Measurements from ENCODE around the gene SLC2A11. TPM values are rescaled to one million over a fixed set of nuclear protein-coding genes. Genes with fewer than 3 reads are reported as not detected.
A peak's percentile ranks its signal among the peaks of the same experiment; 100 is the strongest.

SLC2A11 gene
- total and polyA plus RNA-seq, 10 of the 15 experiments (the other 5 are each of a cell fraction or from before 2014, with no cell fraction given), result 0.98 to 18.3 (median 8.6) TPM

GRCh38 chr22:23836281-23836680, 21.4 kb upstream of the SLC2A11 start:
- CTCF ChIA-PET, result interaction anchor here (1.7 to 3.7 kb wide), 2 partner anchors 13 to 65 kb away, joined by 6 to 12 read pairs; partner anchors contain the start of gene MMP11
- intact Hi-C loops (cut with micrococcal nuclease; ENCODE audit: unreplicated experiment), result no loop called here
- Histone ChIP-seq H3K27ac (ENCODE audit: control insufficient read depth, insufficient read depth) (no peak overlapping the region), H3K36me3 (ENCODE audit: control insufficient read depth in 2 of 2, insufficient read depth in 2 of 2, low read length in 1 of 2) (peaks cover 11 to 42% of the 10 kb centered on the region in 2 experiments), H3K4me2 (ENCODE audit: control insufficient read depth, insufficient read depth) (no peak overlapping the region), H3K27me3 (replicated peaks in 1 of 2; ENCODE audit: control insufficient read depth in 2 of 2, insufficient read depth in 2 of 2, low read length in 1 of 2) (no peaks in the 10 kb centered on the region), H3K79me2 (ENCODE audit: control insufficient read depth, insufficient read depth, low read length) (no peaks in the 10 kb centered on the region; the same call in 1 of the 2 replicates), H3K4me1 (ENCODE audit: control insufficient read depth, insufficient read depth, low read length) (peaks cover 17% of the 10 kb centered on the region), H3K4me3 (no peak overlapping the region), H3K9me3 (replicated peaks; ENCODE audit: control insufficient read depth, insufficient read depth, low read length) (no peaks in the 10 kb centered on the region), H2AFZ (ENCODE audit: control insufficient read depth, low read depth, low read length) (no peak overlapping the region), H3K9ac (ENCODE audit: control insufficient read depth, insufficient read depth, low read length) (no peak overlapping the region), H4K20me1 (ENCODE audit: control insufficient read depth, insufficient read depth) (no peaks in the 10 kb centered on the region)
- POLR2A ChIA-PET, result no interaction called here
- SMC1A ChIA-PET (ENCODE audit: uncharacterized antibody, unreplicated experiment), result interaction anchor here (0.9 to 1.9 kb wide), 2 partner anchors 10 to 65 kb away, joined by 3 to 5 read pairs; no protein-coding TSS in a partner anchor
- RAD21 ChIA-PET (ENCODE audit: unreplicated experiment), result no interaction called here
- DNase-seq (ENCODE audit: low read depth, low spot score), result no peak
- 49% methylated on average over 5 of the region's 5 CpGs for WGBS (ENCODE audit: insufficient coverage, insufficient replicate concordance, low lambda C conversion rate, missing lambda C conversion rate)
- TF ChIP-seq HDAC2 (IDR thresholded peaks at IDR 0.05), result no peak
- TF ChIP-seq E2F8 (IDR thresholded peaks at IDR 0.05; ENCODE audit: low read depth, partially characterized antibody), result no peak
- no peak for TF ChIP-seq KDM1A (IDR thresholded peaks at IDR 0.05; ENCODE audit: borderline replicate concordance)
- no peak for TF ChIP-seq HDGF (IDR thresholded peaks at IDR 0.05)
- no peak for TF ChIP-seq REST (IDR thresholded peaks at IDR 0.05; ENCODE audit: low read depth, low read length)
- TF ChIP-seq POLR2A (IDR thresholded peaks at IDR 0.05; ENCODE audit: low read depth, low read length), result peak; percentile 5; the same call in 1 of the 2 replicates
- FAIRE-seq, result no peak
- no TSS peak for BruUV-seq (replicated peaks)
- ATAC-seq, result no peak
- in situ Hi-C loops (cut with MboI), result no loop called here

Measured in GM12878 (cell line).